Esophagus muscularis mucosa (tissue), 4 donors: ENCODE measurements around the gene ZAR1L. TPM values are rescaled to one million over a fixed set of nuclear protein-coding genes. Genes with fewer than 3 reads are reported as not detected.

ENCODE experiments used
- DNase-seq: peaks from one replicate; pipeline ENCODE4 v3.0.0-alpha.2; 2017; ENCODE audit errors: extremely low spot score
- H3K27ac ChIP-seq, 4 donors: fragments of 200-600 bp; sonication (generic); replicated peaks in 1 of 4; 1 replicate in 3 of 4; 2 replicates in 1 of 4; pipeline ENCODE4 v1.5.1; 2016 to 2019; ENCODE audit warnings: mild to moderate bottlenecking in 1 of 4
- H3K27me3 ChIP-seq, 4 donors: fragments of 200-600 bp; sonication (generic); one replicate each; pipeline versions ENCODE4 v1.5.1 to v1.6.0; 2016 to 2019
- H3K36me3 ChIP-seq, 4 donors: fragments of 200-600 bp; sonication (generic); one replicate each; pipeline ENCODE4 v1.5.1; 2016 to 2019
- H3K4me1 ChIP-seq, 4 donors: fragments of 200-600 bp; sonication (generic); one replicate each; pipeline ENCODE4 v1.5.1; 2016 to 2019
- H3K4me3 ChIP-seq, 4 donors: fragments of 200-600 bp; sonication (generic); 1 replicate in 2 of 4; 2 replicates in 2 of 4; pipeline ENCODE4 v1.5.1; 2016 to 2019; ENCODE audit warnings: mild to moderate bottlenecking in 4 of 4, moderate library complexity in 1 of 4
- H3K9me3 ChIP-seq, 4 donors: fragments of 200-600 bp; sonication (generic); 1 replicate in 3 of 4; 2 replicates in 1 of 4; pipeline ENCODE4 v1.5.1; 2016 to 2019
- EP300 ChIP-seq: sonication (generic); formaldehyde crosslinking; IDR thresholded peaks from one replicate; pipeline ENCODE4 v1.6.1; 2017; ENCODE audit warnings: antibody characterized with exemption
- POLR2A ChIP-seq: fragments of 450-650 bp; IDR thresholded peaks from one replicate; pipeline ENCODE4 v1.6.1; 2017; ENCODE audit warnings: antibody characterized with exemption, moderate library complexity, mild to moderate bottlenecking, low read depth
- POLR2AphosphoS5 ChIP-seq, 2 donors: sonication (generic); formaldehyde crosslinking; IDR thresholded peaks; one replicate each; pipeline ENCODE4 v1.6.1; 2017; ENCODE audit warnings: antibody characterized with exemption in 2 of 2
- WGBS: methylation state at CpG from one replicate; pipeline ENCODE4 v1.1.5; 2018; 5-methylcytosine and 5-hydroxymethylcytosine counted together
- intact Hi-C: fragments of 100-400 bp; cut with DNase I; formaldehyde crosslinking; loops from one replicate; pipeline ENCODE4 v1.15.1; 2023
- total RNA-seq, 4 donors: library from RNA; depleted of rRNA; stranded (reverse); fragments of >200 nt; gene quantifications; one replicate each; pipeline versions ENCODE4 v1.1.0 to v1.2.1, GENCODE V29; 2016
- TF ChIP-seq, protein P1 (sequence below), 3 experiments: fragments of 200-600 bp in 2 of 3; fragments of 450-650 bp in 1 of 3; sonication (generic) in 2 of 3; IDR thresholded peaks; one replicate each; pipeline ENCODE4 v1.5.1; 2017 to 2019; ENCODE audit warnings: antibody characterized with exemption in 3 of 3, mild to moderate bottlenecking in 2 of 3, moderate library complexity in 1 of 3

Gene ZAR1L
- total RNA-seq, 4 donors from 2014 or later = not detected

DNA sequence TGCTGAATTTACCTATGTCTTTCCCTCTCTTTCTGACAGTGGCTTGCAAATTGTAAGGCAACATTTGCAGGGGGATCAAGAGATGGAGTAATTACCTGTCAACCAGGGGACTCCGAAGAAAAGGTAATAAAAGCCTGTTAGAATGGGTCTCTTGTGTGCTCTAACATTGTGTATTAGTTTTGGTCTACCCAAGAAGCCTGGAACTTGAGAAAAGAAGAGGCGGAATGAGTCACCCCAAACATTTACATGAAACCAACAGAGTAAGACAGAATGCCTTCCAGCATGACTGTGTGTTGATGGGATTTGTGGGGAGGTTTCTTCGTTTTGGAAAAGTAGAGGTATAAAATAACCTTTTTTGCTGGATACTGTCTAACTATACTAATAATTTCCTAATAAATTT, 36.7 kb downstream of the ZAR1L start:
- intact Hi-C loops = no loop called here
- H3K9me3 ChIP-seq = no peaks in the 10 kb centered on the region
- 83% methylated on average over 3 of the region's 3 CpGs for WGBS
- no peak for DNase-seq
- H3K27ac ChIP-seq = no peak overlapping the region
- no peak overlapping the region for H3K4me3 ChIP-seq
- H3K36me3 ChIP-seq = peaks cover 41 to 97% (median 70%) of the 10 kb centered on the region in 4 donors
- H3K27me3 ChIP-seq = no peaks in the 10 kb centered on the region
- peaks cover 4 to 13% (median 7%) of the 10 kb centered on the region in 4 donors for H3K4me1 ChIP-seq
- no peak for TF ChIP-seq POLR2AphosphoS5 (IDR thresholded peaks at IDR 0.05)
- TF ChIP-seq, protein P1, sequence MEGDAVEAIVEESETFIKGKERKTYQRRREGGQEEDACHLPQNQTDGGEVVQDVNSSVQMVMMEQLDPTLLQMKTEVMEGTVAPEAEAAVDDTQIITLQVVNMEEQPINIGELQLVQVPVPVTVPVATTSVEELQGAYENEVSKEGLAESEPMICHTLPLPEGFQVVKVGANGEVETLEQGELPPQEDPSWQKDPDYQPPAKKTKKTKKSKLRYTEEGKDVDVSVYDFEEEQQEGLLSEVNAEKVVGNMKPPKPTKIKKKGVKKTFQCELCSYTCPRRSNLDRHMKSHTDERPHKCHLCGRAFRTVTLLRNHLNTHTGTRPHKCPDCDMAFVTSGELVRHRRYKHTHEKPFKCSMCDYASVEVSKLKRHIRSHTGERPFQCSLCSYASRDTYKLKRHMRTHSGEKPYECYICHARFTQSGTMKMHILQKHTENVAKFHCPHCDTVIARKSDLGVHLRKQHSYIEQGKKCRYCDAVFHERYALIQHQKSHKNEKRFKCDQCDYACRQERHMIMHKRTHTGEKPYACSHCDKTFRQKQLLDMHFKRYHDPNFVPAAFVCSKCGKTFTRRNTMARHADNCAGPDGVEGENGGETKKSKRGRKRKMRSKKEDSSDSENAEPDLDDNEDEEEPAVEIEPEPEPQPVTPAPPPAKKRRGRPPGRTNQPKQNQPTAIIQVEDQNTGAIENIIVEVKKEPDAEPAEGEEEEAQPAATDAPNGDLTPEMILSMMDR (IDR thresholded peaks at IDR 0.05) = no peak
- TF ChIP-seq EP300 = no peak
- no peak for TF ChIP-seq POLR2A

DNA sequence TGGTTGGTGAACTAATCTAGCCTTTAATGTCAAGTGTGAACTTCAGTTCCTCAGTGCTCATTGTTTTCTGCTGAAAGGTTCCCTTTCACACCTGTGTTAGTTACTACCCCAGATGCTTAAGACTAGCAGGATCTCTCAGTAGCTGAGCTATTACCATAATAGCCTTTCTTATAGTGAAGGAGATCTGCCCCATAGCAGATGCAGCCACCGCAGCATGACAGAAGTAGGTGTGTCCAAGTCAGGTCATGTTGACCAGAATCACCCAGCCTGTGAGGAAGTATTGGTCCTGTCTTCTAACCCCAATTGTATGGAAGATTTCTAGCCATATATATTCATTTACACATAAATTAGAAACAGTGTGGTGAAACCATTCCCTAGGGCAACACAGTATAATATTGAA, 37.3 kb downstream of the ZAR1L start:
- peaks cover 41 to 97% (median 73%) of the 10 kb centered on the region in 4 donors for H3K36me3 ChIP-seq
- H3K27ac ChIP-seq = no peak overlapping the region
- DNase-seq = no peak
- H3K9me3 ChIP-seq = no peaks in the 10 kb centered on the region
- WGBS = 100% methylated on average over 1 of the region's 1 CpG
- peaks cover 2 to 7% (median 5%) of the 10 kb centered on the region in 4 donors for H3K4me1 ChIP-seq
- no peaks in the 10 kb centered on the region for H3K27me3 ChIP-seq
- intact Hi-C loops = no loop called here
- H3K4me3 ChIP-seq = no peak overlapping the region
- TF ChIP-seq EP300 (no peak), POLR2A (no peak), POLR2AphosphoS5 (IDR thresholded peaks at IDR 0.05) (no peak)
- TF ChIP-seq, protein P1 (IDR thresholded peaks at IDR 0.05) = no peak

DNA sequence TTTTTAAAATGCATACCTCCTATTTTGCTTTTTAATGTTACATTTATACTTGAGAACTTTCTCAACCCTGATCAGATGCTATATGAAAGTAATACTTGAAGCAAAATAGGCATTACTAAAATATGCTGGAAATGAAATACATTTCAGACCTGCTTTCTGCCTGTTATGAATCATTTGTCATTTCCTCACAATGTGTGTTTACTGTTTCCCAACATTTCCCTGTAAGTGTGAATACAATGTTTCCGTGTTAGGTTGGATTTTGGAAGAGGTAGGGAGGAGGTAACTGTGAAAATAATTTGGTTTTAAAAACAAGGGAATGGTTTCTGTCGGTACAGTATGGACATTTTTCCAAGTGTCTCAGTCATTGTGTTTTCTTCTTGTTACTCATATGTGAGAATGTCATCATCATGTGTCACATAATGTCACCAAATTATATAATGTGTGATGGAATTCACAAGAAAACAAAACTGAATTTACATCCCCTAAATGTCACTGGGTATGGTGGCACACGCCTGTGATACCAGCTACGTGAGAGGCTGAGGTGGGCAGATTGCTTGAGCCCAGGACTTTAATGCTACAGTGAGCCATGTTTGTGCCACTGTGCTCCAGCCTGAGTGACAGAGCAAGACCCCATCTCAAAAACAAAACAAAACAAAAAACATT, 43.0 kb downstream of the ZAR1L start:
- Histone ChIP-seq H3K27me3 (no peaks in the 10 kb centered on the region), H3K4me1 (peaks cover 7 to 11% (median 9%) of the 10 kb centered on the region in 4 donors), H3K9me3 (no peaks in the 10 kb centered on the region), H3K27ac (peak overlapping the region in 2 of 4 donors; percentile 6 to 45), H3K36me3 (peaks cover 36 to 95% (median 76%) of the 10 kb centered on the region in 4 donors), H3K4me3 (no peak overlapping the region)
- WGBS = 80% methylated on average over 4 of the region's 4 CpGs
- TF ChIP-seq POLR2A (no peak), POLR2AphosphoS5 (IDR thresholded peaks at IDR 0.05) (no peak), EP300 (no peak)
- TF ChIP-seq, protein P1 (IDR thresholded peaks at IDR 0.05) = no peak
- intact Hi-C loops = no loop called here
- no peak for DNase-seq

DNA sequence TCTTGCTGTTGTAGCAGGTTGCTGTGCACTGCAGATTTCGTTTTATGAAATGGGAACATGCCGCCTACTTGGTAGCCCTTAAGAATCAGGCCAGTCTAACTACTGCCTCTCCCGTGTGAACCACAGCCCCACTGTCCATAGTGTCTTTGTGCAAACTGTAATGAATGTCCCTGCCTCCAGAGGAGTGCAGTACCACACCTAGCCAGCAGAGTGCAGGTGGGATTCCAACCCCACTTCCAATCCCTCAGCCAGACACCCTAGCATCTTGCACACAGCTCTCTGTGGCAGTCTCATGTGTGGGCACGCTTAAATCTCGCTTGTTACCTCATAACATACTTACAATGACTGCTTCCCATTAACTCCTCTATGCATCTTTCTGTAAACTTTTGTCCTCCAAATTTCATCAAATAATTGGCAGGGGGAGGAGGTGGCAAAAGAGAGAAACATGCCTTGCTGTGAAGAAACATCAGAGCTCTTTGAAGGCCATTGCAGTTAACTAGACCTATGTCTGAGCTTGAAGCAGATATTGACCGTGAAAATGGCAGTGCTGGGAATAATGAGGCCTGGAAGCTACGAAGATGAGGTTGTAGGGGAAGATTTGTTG, 47.2 kb downstream of the ZAR1L start:
- Histone ChIP-seq H3K4me1 (peaks cover 22 to 34% (median 30%) of the 10 kb centered on the region in 4 donors), H3K27me3 (no peaks in the 10 kb centered on the region), H3K36me3 (peaks cover 40 to 89% (median 67%) of the 10 kb centered on the region in 4 donors), H3K9me3 (no peaks in the 10 kb centered on the region), H3K27ac (no peak overlapping the region), H3K4me3 (no peak overlapping the region)
- TF ChIP-seq POLR2AphosphoS5 (IDR thresholded peaks at IDR 0.05) = no peak
- TF ChIP-seq, protein P1 (IDR thresholded peaks at IDR 0.05) = peak; percentile 42 to 45 (median 45)
- no peak for DNase-seq
- intact Hi-C loops = no loop called here
- 89% methylated on average over 7 of the region's 7 CpGs for WGBS
